ENCODE measurements around the gene TMEM263. TPM values are rescaled to one million over a fixed set of nuclear protein-coding genes. Genes with fewer than 3 reads are reported as not detected.
A peak's percentile ranks its signal among the peaks of the same experiment; 100 is the strongest.

The TMEM263 gene
- total RNA-seq, 1 experiment from 2014 or later = 11.8 TPM

DNA sequence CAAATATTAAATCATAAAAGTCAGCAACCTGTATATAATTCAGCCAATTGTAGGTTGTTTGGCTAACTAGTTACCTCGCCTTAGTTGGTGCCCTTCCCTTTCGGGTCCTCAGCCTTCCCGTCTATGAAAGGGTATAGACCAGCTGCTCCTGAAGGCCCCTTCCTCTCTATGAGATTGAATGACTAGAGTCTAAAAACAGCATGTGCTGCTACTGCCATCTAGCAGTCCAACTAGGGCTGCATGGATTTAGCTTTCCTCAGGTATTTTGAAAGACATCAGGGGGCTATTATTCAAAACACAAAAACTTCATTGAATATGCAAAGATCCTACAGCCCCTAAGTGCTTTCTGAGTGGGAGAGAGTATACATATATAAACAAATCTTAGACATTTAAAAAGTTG is 37.0 kb upstream of the TMEM263 start:
- H4K5ac ChIP-seq (ENCODE audit: insufficient read length, low read depth, low read length) = no peak overlapping the region
- 0 out of 7 replicates have a peak overlapping the region, but pooled peaks of 1 of the 3 experiments have one; percentile 38 for H3K27ac Mint-ChIP-seq
- no peaks in the 10 kb centered on the region for H3K27me3 ChIP-seq (ENCODE audit: insufficient read depth, low read length)
- no peaks in the 10 kb centered on the region for H3K9me3 ChIP-seq (ENCODE audit: control insufficient read depth, low read depth, low read length)
- no peaks in the 10 kb centered on the region for H4K20me1 ChIP-seq (ENCODE audit: control insufficient read depth, insufficient read depth, insufficient read length)
- peaks cover 2% of the 10 kb centered on the region for H3K27me3 Mint-ChIP-seq (ENCODE audit: low read depth)
- no peak overlapping the region for H2BK120ac ChIP-seq (ENCODE audit: low read depth, low read length, poor library complexity, severe bottlenecking)
- no peak overlapping the region for H3K27ac ChIP-seq (ENCODE audit: insufficient read length, low read depth, low read length)
- H3K4me3 Mint-ChIP-seq = no peak overlapping the region; a peak in 2 of 5 replicates
- H3K79me2 ChIP-seq (ENCODE audit: insufficient read depth, low read length) = no peaks in the 10 kb centered on the region
- H3K4ac ChIP-seq (ENCODE audit: low read depth, low read length) = no peak overlapping the region
- H3K9ac ChIP-seq (ENCODE audit: extremely low read depth, insufficient read length, low read length) = no peak overlapping the region
- H3K79me1 ChIP-seq (ENCODE audit: insufficient read depth, low read depth, low read length, poor library complexity, severe bottlenecking) = no peaks in the 10 kb centered on the region
- no peak overlapping the region for H3K56ac ChIP-seq (ENCODE audit: insufficient read length, low read depth, low read length)
- H2AFZ ChIP-seq (ENCODE audit: low read length) = no peak overlapping the region
- no peak overlapping the region for H2BK5ac ChIP-seq (ENCODE audit: insufficient read length, low read length)
- H2BK12ac ChIP-seq (ENCODE audit: insufficient read length, low read depth, low read length) = no peak overlapping the region
- no peaks in the 10 kb centered on the region; the same call in 1 of the 2 replicates for H3K4me1 ChIP-seq (ENCODE audit: insufficient read depth, low read length)
- no peak overlapping the region for H3T11ph ChIP-seq (ENCODE audit: low read length)
- WGBS (ENCODE audit: extremely low coverage, insufficient read length, low lambda C conversion rate) = no CpG with 5 or more reads among the region's 3 CpGs
- H3K36me3 Mint-ChIP-seq (ENCODE audit: insufficient read depth in 1 of 3, low read depth in 3 of 3) = no peaks in the 10 kb centered on the region; a peak in 2 of 7 replicates
- H4K8ac ChIP-seq (replicated peaks; ENCODE audit: insufficient read length, low read depth, low read length) = no peak overlapping the region
- H3K9me3 Mint-ChIP-seq = peaks cover 3 to 5% of the 10 kb centered on the region in 2 experiments; a peak in 4 of 5 replicates
- H2BK20ac ChIP-seq (ENCODE audit: low read depth, low read length, poor library complexity, severe bottlenecking) = no peak overlapping the region
- peaks cover 25 to 26% of the 10 kb centered on the region in 2 experiments for H3K4me1 Mint-ChIP-seq
- H2AK5ac ChIP-seq (ENCODE audit: insufficient read length, low read length) = no peak overlapping the region
- H3K23me2 ChIP-seq (ENCODE audit: insufficient read length, low read depth, low read length, poor library complexity, severe bottlenecking) = no peaks in the 10 kb centered on the region
- H4K91ac ChIP-seq (ENCODE audit: insufficient read length, low read depth, low read length) = no peak overlapping the region
- no peak overlapping the region for H2BK15ac ChIP-seq (ENCODE audit: low read depth, low read length)
- no peak overlapping the region for H3K23ac ChIP-seq (ENCODE audit: insufficient read length, low read depth, low read length)
- peak; percentile 67 for DNase-seq
- H3K18ac ChIP-seq (ENCODE audit: insufficient read length, low read depth, low read length) = no peak overlapping the region
- H3K14ac ChIP-seq (ENCODE audit: insufficient read depth, low read length) = no peak overlapping the region
- TF ChIP-seq, protein P1, sequence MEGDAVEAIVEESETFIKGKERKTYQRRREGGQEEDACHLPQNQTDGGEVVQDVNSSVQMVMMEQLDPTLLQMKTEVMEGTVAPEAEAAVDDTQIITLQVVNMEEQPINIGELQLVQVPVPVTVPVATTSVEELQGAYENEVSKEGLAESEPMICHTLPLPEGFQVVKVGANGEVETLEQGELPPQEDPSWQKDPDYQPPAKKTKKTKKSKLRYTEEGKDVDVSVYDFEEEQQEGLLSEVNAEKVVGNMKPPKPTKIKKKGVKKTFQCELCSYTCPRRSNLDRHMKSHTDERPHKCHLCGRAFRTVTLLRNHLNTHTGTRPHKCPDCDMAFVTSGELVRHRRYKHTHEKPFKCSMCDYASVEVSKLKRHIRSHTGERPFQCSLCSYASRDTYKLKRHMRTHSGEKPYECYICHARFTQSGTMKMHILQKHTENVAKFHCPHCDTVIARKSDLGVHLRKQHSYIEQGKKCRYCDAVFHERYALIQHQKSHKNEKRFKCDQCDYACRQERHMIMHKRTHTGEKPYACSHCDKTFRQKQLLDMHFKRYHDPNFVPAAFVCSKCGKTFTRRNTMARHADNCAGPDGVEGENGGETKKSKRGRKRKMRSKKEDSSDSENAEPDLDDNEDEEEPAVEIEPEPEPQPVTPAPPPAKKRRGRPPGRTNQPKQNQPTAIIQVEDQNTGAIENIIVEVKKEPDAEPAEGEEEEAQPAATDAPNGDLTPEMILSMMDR (conservative IDR thresholded peaks at IDR 0.05) = peak; percentile 89
- peak overlapping the region; percentile 4 for H3K4me2 ChIP-seq (ENCODE audit: insufficient read depth, insufficient read length, low read length)

Measured in H9 (cell line).